H9 (cell line): ENCODE data around the gene PAIP1. TPM values are rescaled to one million over a fixed set of nuclear protein-coding genes. Genes with fewer than 3 reads are reported as not detected.

Experiments
- DNase-seq: peaks from one replicate; pipeline ENCODE4 v3.0.0-alpha.2; 2017
- H2AFZ ChIP-seq: one replicate; pipeline ENCODE4 v1.6.1; 2013; ENCODE audit warnings: mild to moderate bottlenecking, low read length, control low read depth, moderate library complexity
- H2AK5ac ChIP-seq: 2 replicates; pipeline ENCODE4 v1.6.1; 2013; ENCODE audit warnings: low read length, control low read depth, mixed read lengths; ENCODE audit not compliant: insufficient read length
- H2BK120ac ChIP-seq: one replicate; pipeline ENCODE4 v1.6.1; 2013; ENCODE audit warnings: low read depth, mild to moderate bottlenecking, low read length, control low read depth, inconsistent platforms; ENCODE audit not compliant: poor library complexity, severe bottlenecking
- H2BK12ac ChIP-seq: 2 replicates; pipeline ENCODE4 v1.6.1; 2013; ENCODE audit warnings: low read length, control low read depth, mixed read lengths, low read depth; ENCODE audit not compliant: insufficient read length
- H2BK15ac ChIP-seq: 2 replicates; pipeline ENCODE4 v1.6.1; 2013; ENCODE audit warnings: low read depth, low read length, control low read depth
- H2BK20ac ChIP-seq: one replicate; pipeline ENCODE4 v1.6.1; 2013; ENCODE audit warnings: low read depth, mild to moderate bottlenecking, low read length, control low read depth, inconsistent platforms; ENCODE audit not compliant: poor library complexity, severe bottlenecking
- H2BK5ac ChIP-seq: 2 replicates; pipeline ENCODE4 v1.6.1; 2013; ENCODE audit warnings: low read length, control low read depth, mixed read lengths; ENCODE audit not compliant: insufficient read length
- H3K14ac ChIP-seq: 2 replicates; pipeline ENCODE4 v1.6.1; 2013; ENCODE audit warnings: low read length, control low read depth; ENCODE audit not compliant: insufficient read depth
- H3K18ac ChIP-seq: 2 replicates; pipeline ENCODE4 v1.6.1; 2013; ENCODE audit warnings: low read depth, mild to moderate bottlenecking, mixed read lengths, low read length, control low read depth; ENCODE audit not compliant: insufficient read length
- H3K23ac ChIP-seq: 2 replicates; pipeline ENCODE4 v1.6.1; 2013; ENCODE audit warnings: low read length, control low read depth, mixed read lengths, low read depth; ENCODE audit not compliant: insufficient read length
- H3K23me2 ChIP-seq: 2 replicates; pipeline ENCODE4 v1.6.1; 2013; ENCODE audit warnings: low read depth, mild to moderate bottlenecking, mixed read lengths, low read length, control low read depth; ENCODE audit not compliant: insufficient read length, poor library complexity, severe bottlenecking
- H3K27ac ChIP-seq: 2 replicates; pipeline ENCODE4 v1.5.1; 2013; ENCODE audit warnings: low read length, control low read depth, mixed read lengths, low read depth; ENCODE audit not compliant: insufficient read length
- H3K27me3 ChIP-seq: 2 replicates; pipeline ENCODE4 v1.6.1; 2013; ENCODE audit warnings: low read length, control low read depth, inconsistent platforms; ENCODE audit not compliant: insufficient read depth
- H3K4ac ChIP-seq: 2 replicates; pipeline ENCODE4 v1.6.1; 2013; ENCODE audit warnings: low read depth, mild to moderate bottlenecking, control low read depth, inconsistent platforms, low read length, moderate library complexity
- H3K4me1 ChIP-seq: 2 replicates; pipeline ENCODE4 v1.6.1; 2013; ENCODE audit warnings: low read length, control low read depth, inconsistent platforms; ENCODE audit not compliant: insufficient read depth
- H3K4me2 ChIP-seq: 2 replicates; pipeline ENCODE4 v1.6.1; 2013; ENCODE audit warnings: low read length, control low read depth, mixed read lengths; ENCODE audit not compliant: insufficient read length, insufficient read depth
- H3K56ac ChIP-seq: 2 replicates; pipeline ENCODE4 v1.6.1; 2013; ENCODE audit warnings: low read depth, mild to moderate bottlenecking, mixed read lengths, low read length, control low read depth; ENCODE audit not compliant: insufficient read length
- H3K79me1 ChIP-seq: 2 replicates; pipeline ENCODE4 v1.6.1; 2013; ENCODE audit warnings: low read depth, mild to moderate bottlenecking, moderate library complexity, low read length, control low read depth, inconsistent platforms; ENCODE audit not compliant: insufficient read depth, poor library complexity, severe bottlenecking
- H3K79me2 ChIP-seq: 2 replicates; pipeline ENCODE4 v1.6.1; 2013; ENCODE audit warnings: low read length, control low read depth, inconsistent platforms; ENCODE audit not compliant: insufficient read depth
- H3K9ac ChIP-seq: 2 replicates; pipeline ENCODE4 v1.6.1; 2013; ENCODE audit warnings: low read length, control low read depth, mixed read lengths; ENCODE audit not compliant: insufficient read length; ENCODE audit errors: extremely low read depth
- H3K9me3 ChIP-seq: one replicate; pipeline ENCODE4 v1.6.1; 2013; ENCODE audit warnings: low read depth, low read length, inconsistent platforms; ENCODE audit not compliant: control insufficient read depth
- H3T11ph ChIP-seq: one replicate; pipeline ENCODE4 v1.6.1; 2013; ENCODE audit warnings: mild to moderate bottlenecking, low read length, control low read depth, inconsistent platforms
- H4K20me1 ChIP-seq: one replicate; pipeline ENCODE4 v1.6.1; 2013; ENCODE audit not compliant: control insufficient read depth, insufficient read length, insufficient read depth
- H4K5ac ChIP-seq: 2 replicates; pipeline ENCODE4 v1.6.1; 2013; ENCODE audit warnings: low read depth, mild to moderate bottlenecking, mixed read lengths, low read length, control low read depth; ENCODE audit not compliant: insufficient read length
- H4K8ac ChIP-seq: replicated peaks from 2 replicates; pipeline ENCODE4 v1.6.1; 2013; ENCODE audit warnings: low read length, control low read depth, mixed read lengths, low read depth; ENCODE audit not compliant: insufficient read length
- H4K91ac ChIP-seq: 2 replicates; pipeline ENCODE4 v1.6.1; 2013; ENCODE audit warnings: low read depth, mild to moderate bottlenecking, moderate library complexity, mixed read lengths, low read length, control low read depth; ENCODE audit not compliant: insufficient read length
- H3K27ac Mint-ChIP-seq, 3 experiments: 2 replicates in 2 of 3; 3 replicates in 1 of 3; pipeline ENCODE4 v1.8.0; 2020 to 2021; ENCODE audit warnings: mixed read lengths in 3 of 3, mild to moderate bottlenecking in 1 of 3, moderate library complexity in 1 of 3
- H3K27me3 Mint-ChIP-seq: 2 replicates; pipeline ENCODE4 v1.8.0; 2021; ENCODE audit warnings: low read depth, mild to moderate bottlenecking, moderate library complexity, mixed read lengths
- H3K36me3 Mint-ChIP-seq, 3 experiments: 2 replicates in 2 of 3; 3 replicates in 1 of 3; pipeline ENCODE4 v1.8.0; 2020 to 2021; ENCODE audit warnings: low read depth in 3 of 3, mixed read lengths in 3 of 3; ENCODE audit not compliant: insufficient read depth in 1 of 3
- H3K4me1 Mint-ChIP-seq, 2 experiments: 2 replicates each; pipeline ENCODE4 v1.8.0; 2020; ENCODE audit warnings: mixed read lengths in 2 of 2
- H3K4me3 Mint-ChIP-seq, 2 experiments: 2 replicates in 1 of 2; 3 replicates in 1 of 2; pipeline ENCODE4 v1.8.0; 2020 to 2021; ENCODE audit warnings: mild to moderate bottlenecking in 2 of 2, mixed read lengths in 2 of 2, moderate library complexity in 1 of 2
- H3K9me3 Mint-ChIP-seq, 2 experiments: 2 replicates in 1 of 2; 3 replicates in 1 of 2; pipeline ENCODE4 v1.8.0; 2020; ENCODE audit warnings: mild to moderate bottlenecking in 2 of 2, mixed read lengths in 2 of 2, moderate library complexity in 1 of 2
- WGBS: extraction: QIAGEN DNeasy Blood & Tissue Kit; methylation state at CpG from one replicate; pipeline ENCODE4 v1.1.7; 2013; ENCODE audit warnings: missing lambda C conversion rate, low lambda C conversion rate, mixed read lengths; ENCODE audit not compliant: insufficient read length; ENCODE audit errors: extremely low coverage; 5-methylcytosine and 5-hydroxymethylcytosine counted together
- total RNA-seq: library from RNA; stranded (reverse); gene quantifications from 2 replicates; pipeline ENCODE4 v1.2.1, GENCODE V29; 2021
- TF ChIP-seq, protein P1 (sequence below): fragments of 200-600 bp; sonication (generic); conservative IDR thresholded peaks from 3 replicates; pipeline ENCODE4 v1.8.0; 2021; ENCODE audit warnings: antibody characterized with exemption, mild to moderate bottlenecking

PAIP1 gene
- total RNA-seq, 1 experiment from 2014 or later = 92.9 TPM

DNA sequence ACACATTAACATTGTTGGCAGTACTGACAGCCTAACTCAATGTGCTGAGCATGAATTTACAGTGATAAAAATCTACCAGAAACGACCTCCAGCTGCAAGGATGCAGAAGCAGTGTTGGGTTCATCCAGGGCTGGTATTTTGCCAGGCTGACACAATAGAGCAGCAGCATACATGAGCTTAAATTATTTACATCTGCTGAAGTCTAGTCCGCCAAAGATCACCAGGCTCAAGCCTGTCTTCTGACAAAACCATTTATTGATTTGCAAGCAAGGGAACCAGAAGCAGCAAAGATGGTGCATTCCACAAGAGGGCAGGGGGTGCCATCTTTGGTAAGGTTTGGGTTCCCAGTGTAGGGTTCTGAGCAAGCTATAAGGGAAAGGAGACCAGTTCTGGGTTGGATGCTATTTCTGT, 33.2 kb downstream of the PAIP1 start:
- no peak overlapping the region for H3K18ac ChIP-seq
- no peaks in the 10 kb centered on the region for H3K23me2 ChIP-seq
- H3T11ph ChIP-seq = no peak overlapping the region
- no peak overlapping the region for H2BK5ac ChIP-seq
- Mint-ChIP-seq H3K27me3 (peaks cover 2% of the 10 kb centered on the region; the same call in 1 of the 2 replicates), H3K36me3 (peaks cover 39 to 42% (median 41%) of the 10 kb centered on the region in 3 experiments), H3K4me3 (no peak overlapping the region), H3K9me3 (peaks cover 6 to 9% of the 10 kb centered on the region in 2 experiments; a peak in 4 of 5 replicates), H3K4me1 (no peaks in the 10 kb centered on the region), H3K27ac (no peak overlapping the region)
- TF ChIP-seq, protein P1, sequence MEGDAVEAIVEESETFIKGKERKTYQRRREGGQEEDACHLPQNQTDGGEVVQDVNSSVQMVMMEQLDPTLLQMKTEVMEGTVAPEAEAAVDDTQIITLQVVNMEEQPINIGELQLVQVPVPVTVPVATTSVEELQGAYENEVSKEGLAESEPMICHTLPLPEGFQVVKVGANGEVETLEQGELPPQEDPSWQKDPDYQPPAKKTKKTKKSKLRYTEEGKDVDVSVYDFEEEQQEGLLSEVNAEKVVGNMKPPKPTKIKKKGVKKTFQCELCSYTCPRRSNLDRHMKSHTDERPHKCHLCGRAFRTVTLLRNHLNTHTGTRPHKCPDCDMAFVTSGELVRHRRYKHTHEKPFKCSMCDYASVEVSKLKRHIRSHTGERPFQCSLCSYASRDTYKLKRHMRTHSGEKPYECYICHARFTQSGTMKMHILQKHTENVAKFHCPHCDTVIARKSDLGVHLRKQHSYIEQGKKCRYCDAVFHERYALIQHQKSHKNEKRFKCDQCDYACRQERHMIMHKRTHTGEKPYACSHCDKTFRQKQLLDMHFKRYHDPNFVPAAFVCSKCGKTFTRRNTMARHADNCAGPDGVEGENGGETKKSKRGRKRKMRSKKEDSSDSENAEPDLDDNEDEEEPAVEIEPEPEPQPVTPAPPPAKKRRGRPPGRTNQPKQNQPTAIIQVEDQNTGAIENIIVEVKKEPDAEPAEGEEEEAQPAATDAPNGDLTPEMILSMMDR = no peak
- H3K4me1 ChIP-seq = no peaks in the 10 kb centered on the region
- no CpG with 5 or more reads among the region's 2 CpGs for WGBS
- no peaks in the 10 kb centered on the region for H3K27me3 ChIP-seq
- H4K5ac ChIP-seq = no peak overlapping the region
- H3K9ac ChIP-seq = no peak overlapping the region
- H4K8ac ChIP-seq = no peak overlapping the region
- no peak overlapping the region for H2BK20ac ChIP-seq
- no peaks in the 10 kb centered on the region for H3K79me2 ChIP-seq
- H3K4ac ChIP-seq = no peak overlapping the region
- H2AK5ac ChIP-seq = no peak overlapping the region
- no peaks in the 10 kb centered on the region for H4K20me1 ChIP-seq
- H2BK120ac ChIP-seq = no peak overlapping the region
- no peak overlapping the region for H2BK15ac ChIP-seq
- no peak overlapping the region for H3K4me2 ChIP-seq
- no peak for DNase-seq
- H3K79me1 ChIP-seq = no peaks in the 10 kb centered on the region
- H3K56ac ChIP-seq = no peak overlapping the region
- H3K14ac ChIP-seq = no peak overlapping the region
- no peaks in the 10 kb centered on the region for H3K9me3 ChIP-seq
- no peak overlapping the region for H4K91ac ChIP-seq
- H3K23ac ChIP-seq = no peak overlapping the region
- no peak overlapping the region for H2BK12ac ChIP-seq
- H2AFZ ChIP-seq = no peak overlapping the region
- H3K27ac ChIP-seq = no peak overlapping the region
